ENCODE results near the gene KIF2C. TPM values are rescaled to one million over a fixed set of nuclear protein-coding genes. Genes with fewer than 3 reads are reported as not detected.

Gene KIF2C
- total and polyA plus RNA-seq, 7 experiments from 2014 or later, result 0.32 to 69.3 (median 0.82) TPM; not detected in 1

- Histone ChIP-seq H3K36me3 (ENCODE audit: control insufficient read depth in 2 of 3, insufficient read depth in 3 of 3, low read length in 3 of 3) (peaks cover 0 to 10% (median 0%) of the 10 kb centered on the region in 3 experiments), H3K27me3 (ENCODE audit: control insufficient read depth in 2 of 2, insufficient read depth in 2 of 2, low read length in 2 of 2) (no peaks in the 10 kb centered on the region), H3K4me1 (ENCODE audit: control insufficient read depth in 2 of 2, insufficient read depth in 2 of 2, low read length in 2 of 2) (peaks cover 20 to 25% of the 10 kb centered on the region in 2 donors), H3K9me3 (ENCODE audit: control insufficient read depth in 2 of 3, low read length in 3 of 3) (no peaks in the 10 kb centered on the region), H3K4me3 (ENCODE audit: low read length) (peak overlapping the region; percentile 64), H3K27ac (ENCODE audit: low read depth, low read length) (peak overlapping the region; percentile 58)
- Mint-ChIP-seq H3K36me3 (peaks cover 0 to 15% (median 6%) of the 10 kb centered on the region in 5 donors), H3K27ac (peak overlapping the region in 8 of 9 donors; percentile 36 to 80 (median 72)), H3K27me3 (no peaks in the 10 kb centered on the region), H3K9me3 (peaks cover 0 to 2% (median 0%) of the 10 kb centered on the region in 11 donors), H3K4me3 (peak overlapping the region; percentile 60 to 82 (median 76)), H3K4me1 (peaks cover 13 to 38% (median 29%) of the 10 kb centered on the region in 7 donors)
- intact Hi-C loops (cut with micrococcal nuclease), result loop anchor here (1.0 to 5.0 kb wide), 7 partner anchors 10 to 227 kb away; partner anchors contain the start of genes KIF2C (in 1 of the 2), RNU5D-1 (in 1 of the 2), RPS8 (in 1 of the 2) and UROD (in 1 of the 2)
- CTCF ChIA-PET, result interaction anchor here (0.6 to 3.0 kb wide), 11 partner anchors 8 to 708 kb away, joined by 3 to 16 read pairs (median 3); partner anchors contain the start of genes RNU5D-1, RPS8 and UROD
- ATAC-seq (no peak), DNase-seq (no peak)
- POLR2A ChIA-PET, result interaction anchor here (0.6 to 7.9 kb wide), 12 partner anchors 10 to 226 kb away, joined by 3 to 93 read pairs (median 6); partner anchors contain the start of genes BTBD19, DYNLT4, HECTD3 and PLK3
Observed at GRCh38 chr1:44785501-44786137, 46.0 kb downstream of the KIF2C start.

- peak; percentile 69 to 85 (median 76) for DNase-seq
- peak overlapping the region; percentile 64 for H3K4me3 ChIP-seq (ENCODE audit: low read length)
- H3K27me3 ChIP-seq (ENCODE audit: control insufficient read depth in 2 of 2, insufficient read depth in 2 of 2, low read length in 2 of 2), result no peaks in the 10 kb centered on the region
- peaks cover 13 to 35% (median 27%) of the 10 kb centered on the region in 7 donors for H3K4me1 Mint-ChIP-seq
- peaks cover 20 to 25% of the 10 kb centered on the region in 2 donors for H3K4me1 ChIP-seq (ENCODE audit: control insufficient read depth in 2 of 2, insufficient read depth in 2 of 2, low read length in 2 of 2)
- peaks cover 0 to 3% (median 0%) of the 10 kb centered on the region in 3 experiments for H3K36me3 ChIP-seq (ENCODE audit: control insufficient read depth in 2 of 3, insufficient read depth in 3 of 3, low read length in 3 of 3)
- H3K4me3 Mint-ChIP-seq, result peak overlapping the region; percentile 60 to 82 (median 75)
- no peaks in the 10 kb centered on the region for H3K9me3 ChIP-seq (ENCODE audit: control insufficient read depth in 2 of 3, low read length in 3 of 3)
- peak overlapping the region; percentile 58 for H3K27ac ChIP-seq (ENCODE audit: low read depth, low read length)
- no peaks in the 10 kb centered on the region for H3K27me3 Mint-ChIP-seq
- intact Hi-C loops (cut with micrococcal nuclease), result loop anchor here (1.0 to 5.0 kb wide), 6 partner anchors 11 to 226 kb away; partner anchors contain the start of genes RNU5D-1 (in 1 of the 2), RPS8 (in 1 of the 2) and UROD (in 1 of the 2)
- H3K9me3 Mint-ChIP-seq, result peaks cover 0 to 2% (median 0%) of the 10 kb centered on the region in 11 donors
- POLR2A ChIA-PET, result interaction anchor here (0.6 to 7.9 kb wide), 20 partner anchors 10 to 225 kb away, joined by 3 to 93 read pairs (median 6); partner anchors contain the start of genes BTBD19, DYNLT4, HECTD3 and PLK3
- CTCF ChIA-PET, result interaction anchor here (0.5 to 3.0 kb wide), 14 partner anchors 10 to 815 kb away, joined by 3 to 16 read pairs (median 4); partner anchors contain the start of genes PLK3, RNU5D-1, RPS8 and UROD
- ATAC-seq, result peak; percentile 90
- H3K27ac Mint-ChIP-seq, result peak overlapping the region in 8 of 9 donors; percentile 51 to 80 (median 72)
- peaks cover 0 to 13% (median 2%) of the 10 kb centered on the region in 5 donors for H3K36me3 Mint-ChIP-seq
Observed at GRCh38 chr1:44786138-44786840, 46.7 kb downstream of the KIF2C start.

DNA sequence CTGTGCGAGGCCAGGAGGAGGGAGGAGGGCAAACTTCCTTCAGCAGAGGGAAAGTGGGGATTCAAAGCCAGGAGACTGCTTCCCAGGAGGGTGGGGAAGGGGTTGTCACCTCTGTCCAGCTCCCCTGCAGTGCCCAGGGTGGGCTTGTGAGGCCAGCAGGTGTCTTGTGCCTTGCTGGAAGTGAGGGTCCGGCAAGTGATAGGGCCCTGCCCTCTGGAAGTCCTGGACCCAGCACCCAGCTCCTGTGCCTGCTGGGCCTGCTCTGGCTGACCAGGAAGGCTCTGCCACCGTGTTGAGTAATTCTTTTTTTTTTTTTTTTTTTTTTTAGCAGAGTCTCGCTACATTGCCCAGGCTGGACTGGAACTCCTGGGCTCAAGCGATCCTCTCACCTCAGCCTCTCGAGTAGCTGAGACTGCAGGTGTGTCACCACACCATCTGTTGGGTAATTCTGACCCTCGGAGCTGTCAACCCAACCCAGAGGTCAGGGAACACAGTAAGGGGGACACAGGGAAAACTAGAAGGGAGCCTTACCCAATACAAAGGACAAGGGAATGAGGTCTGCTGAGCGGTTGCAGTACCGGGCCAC is 47.3 kb downstream of the KIF2C start:
- Histone ChIP-seq H3K4me1 (ENCODE audit: control insufficient read depth in 2 of 2, insufficient read depth in 2 of 2, low read length in 2 of 2) (peaks cover 20 to 25% of the 10 kb centered on the region in 2 donors), H3K4me3 (ENCODE audit: low read length) (peak overlapping the region; percentile 64), H3K36me3 (ENCODE audit: control insufficient read depth in 2 of 3, insufficient read depth in 3 of 3, low read length in 3 of 3) (no peaks in the 10 kb centered on the region), H3K9me3 (ENCODE audit: control insufficient read depth in 2 of 3, low read length in 3 of 3) (no peaks in the 10 kb centered on the region), H3K27me3 (ENCODE audit: control insufficient read depth in 2 of 2, insufficient read depth in 2 of 2, low read length in 2 of 2) (no peaks in the 10 kb centered on the region), H3K27ac (ENCODE audit: low read depth, low read length) (no peak overlapping the region)
- H3K4me3 Mint-ChIP-seq, result peak overlapping the region; percentile 60 to 82 (median 75)
- DNase-seq (no peak), ATAC-seq (no peak)
- H3K9me3 Mint-ChIP-seq, result peaks cover 0 to 2% (median 0%) of the 10 kb centered on the region in 11 donors
- intact Hi-C loops (cut with micrococcal nuclease), result loop anchor here (1.0 to 5.0 kb wide), 6 partner anchors 12 to 225 kb away; partner anchors contain the start of genes RNU5D-1 (in 1 of the 2), RPS8 (in 1 of the 2) and UROD (in 1 of the 2)
- H3K27me3 Mint-ChIP-seq, result no peaks in the 10 kb centered on the region
- peaks cover 0 to 8% (median 0%) of the 10 kb centered on the region in 5 donors for H3K36me3 Mint-ChIP-seq
- H3K4me1 Mint-ChIP-seq, result peaks cover 13 to 31% (median 27%) of the 10 kb centered on the region in 7 donors
- ChIA-PET POLR2A (interaction anchor here (0.7 to 7.9 kb wide), 13 partner anchors 10 to 554 kb away, joined by 3 to 93 read pairs (median 6); partner anchors contain the start of genes BTBD19, DYNLT4, HECTD3 and MUTYH), CTCF (interaction anchor here (0.5 to 2.5 kb wide), 8 partner anchors 13 to 816 kb away, joined by 3 to 12 read pairs (median 4); partner anchors contain the start of genes PLK3 and RNU5D-1)
- H3K27ac Mint-ChIP-seq, result peak overlapping the region in 8 of 9 donors; percentile 43 to 80 (median 68)

GRCh38 chr1:44787506-44787905 is 47.9 kb downstream of the KIF2C start:
- peaks cover 0 to 2% (median 0%) of the 10 kb centered on the region in 11 donors for H3K9me3 Mint-ChIP-seq
- H3K4me3 Mint-ChIP-seq, result no peak overlapping the region
- ATAC-seq (no peak), DNase-seq (no peak)
- no peaks in the 10 kb centered on the region for H3K9me3 ChIP-seq (ENCODE audit: control insufficient read depth in 2 of 3, low read length in 3 of 3)
- H3K27me3 ChIP-seq (ENCODE audit: control insufficient read depth in 2 of 2, insufficient read depth in 2 of 2, low read length in 2 of 2), result no peaks in the 10 kb centered on the region
- CTCF ChIA-PET, result interaction anchor here (0.6 to 2.5 kb wide), 8 partner anchors 12 to 226 kb away, joined by 3 to 12 read pairs (median 4); partner anchors contain the start of genes PLK3 and RNU5D-1
- no peaks in the 10 kb centered on the region for H3K27me3 Mint-ChIP-seq
- no peaks in the 10 kb centered on the region for H3K36me3 ChIP-seq (ENCODE audit: control insufficient read depth in 2 of 3, insufficient read depth in 3 of 3, low read length in 3 of 3)
- peaks cover 20 to 25% of the 10 kb centered on the region in 2 donors for H3K4me1 ChIP-seq (ENCODE audit: control insufficient read depth in 2 of 2, insufficient read depth in 2 of 2, low read length in 2 of 2)
- peaks cover 0 to 4% (median 0%) of the 10 kb centered on the region in 5 donors for H3K36me3 Mint-ChIP-seq
- H3K4me3 ChIP-seq (ENCODE audit: low read length), result no peak overlapping the region
- intact Hi-C loops (cut with micrococcal nuclease), result loop anchor here in 1 of 2 donors (5.0 kb wide), 1 partner anchor 35 kb away; no protein-coding TSS in a partner anchor
- no peak overlapping the region for H3K27ac Mint-ChIP-seq
- peaks cover 13 to 31% (median 27%) of the 10 kb centered on the region in 7 donors for H3K4me1 Mint-ChIP-seq
- no peak overlapping the region for H3K27ac ChIP-seq (ENCODE audit: low read depth, low read length)
- POLR2A ChIA-PET, result interaction anchor here (0.5 to 7.9 kb wide), 13 partner anchors 9 to 553 kb away, joined by 3 to 93 read pairs (median 6); partner anchors contain the start of genes BTBD19, DYNLT4, HECTD3 and MUTYH

GRCh38 chr1:44788120-44788860 is 48.7 kb downstream of the KIF2C start, which contains the start of gene BEST4:
Gene BEST4, minus strand, starts transcription at chr1:44788170. Its CDS starts 465 bp downstream, at chr1:44787705.
- Histone ChIP-seq H3K4me1 (ENCODE audit: control insufficient read depth in 2 of 2, insufficient read depth in 2 of 2, low read length in 2 of 2) (peaks cover 20 to 23% of the 10 kb centered on the region in 2 donors), H3K27ac (ENCODE audit: low read depth, low read length) (no peak within 1 kb of the TSS), H3K4me3 (ENCODE audit: low read length) (no peak within 1 kb of the TSS), H3K9me3 (ENCODE audit: control insufficient read depth in 2 of 3, low read length in 3 of 3) (no peaks in the 10 kb centered on the region), H3K36me3 (ENCODE audit: control insufficient read depth in 2 of 3, insufficient read depth in 3 of 3, low read length in 3 of 3) (no peaks in the 10 kb centered on the region), H3K27me3 (ENCODE audit: control insufficient read depth in 2 of 2, insufficient read depth in 2 of 2, low read length in 2 of 2) (no peaks in the 10 kb centered on the region)
- H3K4me3 Mint-ChIP-seq, result peak within 1 kb of the TSS in 2 of 10 donors; percentile 21 to 25
- ATAC-seq (no peak), DNase-seq (no peak)
- peaks cover 0 to 2% (median 0%) of the 10 kb centered on the region in 11 donors for H3K9me3 Mint-ChIP-seq
- H3K27ac Mint-ChIP-seq, result peak within 1 kb of the TSS in 4 of 9 donors; percentile 5 to 46 (median 18)
- no peaks in the 10 kb centered on the region for H3K27me3 Mint-ChIP-seq
- intact Hi-C loops (cut with micrococcal nuclease), result loop anchor here in 1 of 2 donors (5.0 kb wide), 1 partner anchor 34 kb away; no protein-coding TSS in a partner anchor
- H3K4me1 Mint-ChIP-seq, result peaks cover 13 to 29% (median 24%) of the 10 kb centered on the region in 7 donors
- H3K36me3 Mint-ChIP-seq, result peaks cover 0 to 2% (median 0%) of the 10 kb centered on the region in 5 donors
- CTCF ChIA-PET, result interaction anchor here (0.6 to 2.5 kb wide), 8 partner anchors 12 to 766 kb away, joined by 3 to 12 read pairs (median 4); partner anchors contain the start of genes PLK3 and RNU5D-1
- POLR2A ChIA-PET, result interaction anchor here (1.1 to 7.9 kb wide), 7 partner anchors 12 to 223 kb away, joined by 3 to 93 read pairs (median 25); partner anchors contain the start of genes BTBD19, DYNLT4, HECTD3 and PLK3
